Hepatic stellate cell (primary cell): ENCODE measurements around the gene MAGI2.
A peak's percentile ranks its signal among the peaks of the same experiment; 100 is the strongest.

Source experiments
- DNase-seq: peaks from one replicate; pipeline ENCODE4 v3.0.0; 2011; ENCODE audit warnings: low spot score

MAGI2 gene

GRCh38 chr7:79376299-79377025 lies 77.0 kb downstream of the MAGI2 start:
- DNase-seq: no peak

- DNase-seq: no peak
Observed at GRCh38 chr7:79361214-79361613, 92.3 kb downstream of the MAGI2 start.

- DNase-seq: no peak
Observed at GRCh38 chr7:79359827-79360226, 93.6 kb downstream of the MAGI2 start.

GRCh38 chr7:79357101-79357500 lies 96.4 kb downstream of the MAGI2 start:
- DNase-seq: no peak

GRCh38 chr7:79353720-79354468 lies 99.6 kb downstream of the MAGI2 start:
- no peak for DNase-seq

GRCh38 chr7:79352323-79352722 lies 101.1 kb downstream of the MAGI2 start:
- no peak for DNase-seq

GRCh38 chr7:79347351-79347750 lies 106.1 kb downstream of the MAGI2 start:
- DNase-seq: no peak

GRCh38 chr7:79341902-79342301 lies 111.6 kb downstream of the MAGI2 start:
- no peak for DNase-seq

- DNase-seq: no peak
Observed at GRCh38 chr7:79340212-79340611, 113.3 kb downstream of the MAGI2 start.

- DNase-seq: no peak
Observed at GRCh38 chr7:79339208-79339925, 114.1 kb downstream of the MAGI2 start.

GRCh38 chr7:79337717-79338116 lies 115.8 kb downstream of the MAGI2 start:
- no peak for DNase-seq

GRCh38 chr7:79334841-79335240 lies 118.6 kb downstream of the MAGI2 start:
- DNase-seq: no peak

GRCh38 chr7:79334334-79334733 lies 119.1 kb downstream of the MAGI2 start:
- DNase-seq: no peak

- DNase-seq: no peak
Observed at GRCh38 chr7:79332091-79332490, 121.4 kb downstream of the MAGI2 start.

GRCh38 chr7:79329464-79329863 lies 124.0 kb downstream of the MAGI2 start:
- no peak for DNase-seq

- no peak for DNase-seq
Observed at GRCh38 chr7:79320741-79321473, 132.6 kb downstream of the MAGI2 start.

GRCh38 chr7:79319369-79319768 lies 134.1 kb downstream of the MAGI2 start:
- DNase-seq: no peak

- peak; percentile 44 for DNase-seq
Observed at GRCh38 chr7:79317728-79318127, 135.7 kb downstream of the MAGI2 start.

- no peak for DNase-seq
Observed at GRCh38 chr7:79312022-79312421, 141.4 kb downstream of the MAGI2 start.

GRCh38 chr7:79308192-79308591 lies 145.3 kb downstream of the MAGI2 start:
- no peak for DNase-seq

GRCh38 chr7:79307376-79307775 lies 146.1 kb downstream of the MAGI2 start:
- DNase-seq: no peak

GRCh38 chr7:79304711-79305110 lies 148.8 kb downstream of the MAGI2 start:
- no peak for DNase-seq
